RWPE2 (cell line): ENCODE measurements around the gene PTPRK.
"Not testable (repeated sequence)": the region's sequence is repeated elsewhere in the genome, so short reads cannot be mapped to it uniquely, and the experiment has no call there.

Experiments used
- ATAC-seq: fragments of 200-7000 bp; cut with Tn5 transposase; 3 replicates; pipeline ENCODE4 v1.9.1; 2021; ENCODE audit warnings: low read depth
- DNase-seq: peaks from one replicate; pipeline ENCODE4 v3.0.0-alpha.2; 2020; ENCODE audit warnings: low spot score
- H3K27ac ChIP-seq: fragments of 450-650 bp; 2 replicates; pipeline ENCODE4 v1.5.1; 2017; ENCODE audit warnings: mild to moderate bottlenecking; ENCODE audit not compliant: poor library complexity, severe bottlenecking
- H3K27me3 ChIP-seq: fragments of 250-450 bp; sonication (Bioruptor Pico); 2 replicates; pipeline ENCODE4 v1.5.1; 2021; ENCODE audit warnings: mild to moderate bottlenecking, moderate library complexity; ENCODE audit not compliant: insufficient read depth, poor library complexity, severe bottlenecking
- H3K36me3 ChIP-seq: fragments of 250-450 bp; sonication (Bioruptor Pico); 2 replicates; pipeline ENCODE4 v1.5.1; 2020; ENCODE audit warnings: low read depth, mild to moderate bottlenecking, moderate library complexity
- H3K4me1 ChIP-seq: fragments of 250-450 bp; sonication (Bioruptor Pico); 2 replicates; pipeline ENCODE4 v1.5.1; 2021; ENCODE audit warnings: mild to moderate bottlenecking, moderate library complexity; ENCODE audit not compliant: insufficient read depth, poor library complexity, severe bottlenecking
- H3K4me3 ChIP-seq: fragments of 250-450 bp; sonication (Bioruptor Pico); 2 replicates; pipeline ENCODE4 v1.5.1; 2021; ENCODE audit warnings: mild to moderate bottlenecking, moderate library complexity; ENCODE audit not compliant: severe bottlenecking
- H3K9me3 ChIP-seq: fragments of 250-450 bp; sonication (Bioruptor Pico); 2 replicates; pipeline ENCODE4 v1.5.1; 2021; ENCODE audit warnings: mild to moderate bottlenecking, moderate library complexity; ENCODE audit not compliant: severe bottlenecking
- CTCF ChIP-seq: fragments of 450-650 bp; IDR thresholded peaks from one replicate; pipeline ENCODE4 v1.5.1; 2017; ENCODE audit warnings: mild to moderate bottlenecking, moderate library complexity; ENCODE audit not compliant: poor library complexity, severe bottlenecking

Gene PTPRK

GRCh38 chr6:128443553-128443952 lies 76.8 kb downstream of the PTPRK start:
- ATAC-seq, result peak; percentile 42; the same call in 1 of the 3 replicates

GRCh38 chr6:128439627-128440026 lies 80.8 kb downstream of the PTPRK start:
- DNase-seq, result no peak
- no peak for TF ChIP-seq CTCF
- no peak overlapping the region for H3K27ac ChIP-seq
- H3K9me3 ChIP-seq, result no peaks in the 10 kb centered on the region
- no peak overlapping the region for H3K4me3 ChIP-seq
- no peaks in the 10 kb centered on the region; the same call in 1 of the 2 replicates for H3K36me3 ChIP-seq
- H3K27me3 ChIP-seq, result no peaks in the 10 kb centered on the region
- no peak for ATAC-seq
- no peaks in the 10 kb centered on the region for H3K4me1 ChIP-seq

More at GRCh38 chr6:128443553-128443952, 76.8 kb downstream of the PTPRK start:
- Histone ChIP-seq H3K27me3 (no peaks in the 10 kb centered on the region), H3K27ac (peak overlapping the region; percentile 9), H3K9me3 (no peaks in the 10 kb centered on the region), H3K4me1 (no peaks in the 10 kb centered on the region), H3K36me3 (no peaks in the 10 kb centered on the region; the same call in 1 of the 2 replicates), H3K4me3 (no peak overlapping the region)
- no peak for TF ChIP-seq CTCF
- no peak for DNase-seq

GRCh38 chr6:128438393-128438792 lies 82.0 kb downstream of the PTPRK start:
- TF ChIP-seq CTCF, result no peak
- Histone ChIP-seq H3K36me3 (no peaks in the 10 kb centered on the region; the same call in 1 of the 2 replicates), H3K27ac (no peak overlapping the region), H3K4me1 (no peaks in the 10 kb centered on the region), H3K4me3 (no peak overlapping the region), H3K9me3 (no peaks in the 10 kb centered on the region), H3K27me3 (no peaks in the 10 kb centered on the region)
- ATAC-seq (no peak), DNase-seq (no peak)

- ATAC-seq, result no peak
- Histone ChIP-seq H3K27me3 (no peaks in the 10 kb centered on the region), H3K27ac (no peak overlapping the region), H3K4me1 (peaks cover 4% of the 10 kb centered on the region), H3K36me3 (no peaks in the 10 kb centered on the region; the same call in 1 of the 2 replicates), H3K9me3 (no peaks in the 10 kb centered on the region), H3K4me3 (no peak overlapping the region)
- DNase-seq, result no peak
- no peak for TF ChIP-seq CTCF
These were observed 82.7 kb downstream of the PTPRK start for GRCh38 chr6:128437685-128438084.

- not testable (repeated sequence) for DNase-seq, H3K27me3 ChIP-seq, ATAC-seq, H3K4me3 ChIP-seq, H3K36me3 ChIP-seq, H3K27ac ChIP-seq, H3K9me3 ChIP-seq
- H3K4me1 ChIP-seq, result peaks cover 10% of the 10 kb centered on the region
These were observed 85.6 kb downstream of the PTPRK start for GRCh38 chr6:128434752-128435151.
